HepG2 (cell line): ENCODE results near the gene NSUN6. TPM values are rescaled to one million over a fixed set of nuclear protein-coding genes. Genes with fewer than 3 reads are reported as not detected.

Experiments
- ATAC-seq: fragments of 200-7000 bp; cut with Tn5 transposase; 3 replicates; pipeline ENCODE4 v1.9.1; 2020; ENCODE audit warnings: mild to moderate bottlenecking, moderate library complexity
- BruUV-seq: library from RNA; stranded (reverse); fragments of 400-500 nt; replicated peaks from 2 replicates; lab custom pipeline; 2021; lab: Mats Ljungman, UMichigan
- CTCF ChIA-PET: fragments of 300-600 bp; formaldehyde crosslinking; extraction: SDS; loops from one replicate; lab custom pipeline; 2021; ENCODE audit warnings: low total read pairs, inconsistent platforms, low intra/inter-chr PET ratio; lab: Yijun Ruan, JAX
- POLR2A ChIA-PET: fragments of 350-600 bp; sonication (Branson Sonifier 250); formaldehyde crosslinking; loops from one replicate; lab custom pipeline; 2020; ENCODE audit warnings: antibody characterized with exemption, inconsistent platforms; lab: Yijun Ruan, JAX
- DNase-seq: peaks from one replicate; pipeline ENCODE4 v3.0.0-alpha.2; 2015; ENCODE audit warnings: low spot score
- FAIRE-seq: peaks from 3 replicates; lab custom pipeline; 2011; peaks lifted over from hg19 to GRCh38; lab: Jason Lieb, UNC
- H2AFZ ChIP-seq: one replicate; pipeline ENCODE4 v1.6.1; 2011; ENCODE audit warnings: low read length, inconsistent platforms
- H3K27ac ChIP-seq: fragments of 300-600 bp; 3 replicates; pipeline ENCODE4 v1.8.0; 2011; ENCODE audit warnings: mixed run types, mild to moderate bottlenecking, mixed read lengths, low read length, inconsistent platforms; ENCODE audit not compliant: insufficient read depth; ENCODE audit errors: extremely low read length
- H3K27me3 ChIP-seq, 2 experiments: fragments of 200-600 bp in 1 of 2; 2 replicates in 1 of 2; 3 replicates in 1 of 2; pipeline versions ENCODE4 v1.6.0 to v1.8.0; 2011; ENCODE audit warnings: low read length in 2 of 2, mild to moderate bottlenecking in 2 of 2, moderate library complexity in 2 of 2, inconsistent platforms in 1 of 2; ENCODE audit not compliant: insufficient read depth in 2 of 2, control insufficient read depth in 1 of 2
- H3K36me3 ChIP-seq, 2 experiments: fragments of 200-600 bp in 1 of 2; replicated peaks in 1 of 2; 2 replicates in 1 of 2; 3 replicates in 1 of 2; pipeline versions ENCODE4 v1.5.1 to v1.8.0; 2011; ENCODE audit warnings: low read length in 2 of 2, inconsistent platforms in 1 of 2; ENCODE audit not compliant: insufficient read depth in 2 of 2, control insufficient read depth in 1 of 2
- H3K4me1 ChIP-seq: 2 replicates; pipeline ENCODE4 v1.5.1; 2012; ENCODE audit warnings: low read length, inconsistent platforms; ENCODE audit not compliant: insufficient read depth
- H3K4me2 ChIP-seq: 2 replicates; pipeline ENCODE4 v1.6.0; 2011; ENCODE audit warnings: low read depth, low read length, inconsistent platforms
- H3K4me3 ChIP-seq, 3 experiments: fragments of 200-600 bp in 1 of 3; sonication (generic), shearing (Covaris generic) in 1 of 3; replicated peaks in 1 of 3; 2 replicates each; pipeline ENCODE4 v1.5.1; 2011 to 2016; ENCODE audit warnings: low read length in 3 of 3, inconsistent platforms in 2 of 3, low read depth in 2 of 3, mild to moderate bottlenecking in 2 of 3, control low read depth in 1 of 3, mixed read lengths in 1 of 3; ENCODE audit not compliant: insufficient read depth in 1 of 3
- H3K79me2 ChIP-seq: one replicate; pipeline ENCODE4 v1.6.1; 2011; ENCODE audit warnings: low read length, inconsistent platforms; ENCODE audit not compliant: insufficient read depth
- H3K9ac ChIP-seq: 2 replicates; pipeline ENCODE4 v1.6.0; 2011; ENCODE audit warnings: mild to moderate bottlenecking, low read depth, low read length, inconsistent platforms; ENCODE audit not compliant: insufficient read depth
- H3K9me3 ChIP-seq: 2 replicates; pipeline ENCODE4 v1.5.1; 2012; ENCODE audit warnings: mild to moderate bottlenecking, low read length
- H4K20me1 ChIP-seq: 2 replicates; pipeline ENCODE4 v1.6.0; 2011; ENCODE audit warnings: inconsistent platforms, mild to moderate bottlenecking, low read length, moderate library complexity; ENCODE audit not compliant: insufficient read depth
- ELF4 ChIP-seq: sonication (generic); formaldehyde crosslinking; IDR thresholded peaks from 2 replicates; pipeline ENCODE4 v1.5.0; 2020; ENCODE audit warnings: missing genetic modification reagents, mild to moderate bottlenecking, moderate library complexity, borderline replicate concordance
- HOXA9 ChIP-seq: sonication (generic); formaldehyde crosslinking; IDR thresholded peaks from 2 replicates; pipeline ENCODE4 v1.8.1; 2022; ENCODE audit warnings: missing genetic modification reagents, mild to moderate bottlenecking, moderate library complexity, borderline replicate concordance
- IRF2 ChIP-seq: IDR thresholded peaks from 2 replicates; pipeline ENCODE4 v1.6.1; 2018; ENCODE audit warnings: missing genetic modification reagents, missing compliant biosample characterization
- MED1 ChIP-seq: sonication (generic); formaldehyde crosslinking; IDR thresholded peaks from 2 replicates; pipeline ENCODE4 v1.4.0; 2020; ENCODE audit warnings: missing genetic modification reagents
- MED8 ChIP-seq: sonication (generic); formaldehyde crosslinking; IDR thresholded peaks from 2 replicates; pipeline ENCODE4 v1.8.1; 2023; ENCODE audit warnings: mild to moderate bottlenecking, missing genetic modification reagents; ENCODE audit not compliant: insufficient replicate concordance
- MTA3 ChIP-seq: sonication (generic); formaldehyde crosslinking; IDR thresholded peaks from 2 replicates; pipeline ENCODE4 v1.4.0; 2020; ENCODE audit warnings: missing genetic modification reagents
- NFYC ChIP-seq: IDR thresholded peaks from 2 replicates; pipeline ENCODE4 v1.6.1; 2016; ENCODE audit warnings: missing genetic modification reagents, missing compliant biosample characterization
- NR2F2 ChIP-seq: IDR thresholded peaks from 2 replicates; pipeline ENCODE4 v1.6.1; 2012; ENCODE audit warnings: low read depth, inconsistent platforms, borderline replicate concordance
- RBAK ChIP-seq: sonication (generic); formaldehyde crosslinking; IDR thresholded peaks from 2 replicates; pipeline ENCODE4 v1.5.1; 2020; ENCODE audit warnings: mild to moderate bottlenecking, missing genetic modification reagents
- SMYD3 ChIP-seq: sonication (generic); formaldehyde crosslinking; IDR thresholded peaks from 2 replicates; pipeline ENCODE4 v1.8.1; 2023; ENCODE audit warnings: mild to moderate bottlenecking, missing genetic modification reagents
- TP53 ChIP-seq: sonication (generic); formaldehyde crosslinking; conservative IDR thresholded peaks from 2 replicates; pipeline ENCODE4 v1.4.0; 2020; ENCODE audit warnings: missing genetic modification reagents
- ZNF263 ChIP-seq: sonication (generic); formaldehyde crosslinking; IDR thresholded peaks from 2 replicates; pipeline ENCODE4 v1.4.0; 2020; ENCODE audit warnings: missing genetic modification reagents
- ZNF30 ChIP-seq: sonication (generic); formaldehyde crosslinking; IDR thresholded peaks from 2 replicates; pipeline ENCODE4 v1.5.0; 2020; ENCODE audit warnings: mild to moderate bottlenecking, missing genetic modification reagents
- ZNF558 ChIP-seq: sonication (generic); formaldehyde crosslinking; IDR thresholded peaks from 2 replicates; pipeline ENCODE4 v1.9.0; 2022; ENCODE audit warnings: mild to moderate bottlenecking, missing genetic modification reagents, borderline replicate concordance
- WGBS: methylation state at CpG from one replicate; pipeline ENCODE4 v1.1.6; 2017; ENCODE audit warnings: low lambda C conversion rate; 5-methylcytosine and 5-hydroxymethylcytosine counted together
- in situ Hi-C: cut with HindIII; loops from 2 replicates; pipeline ENCODE4 v1.10.0; 2017; ENCODE audit warnings: low pct_unique_long_range_greater_than_20kb; ENCODE audit not compliant: extremely low pct_ligation_motif_present
- intact Hi-C: fragments of 100-400 bp; cut with micrococcal nuclease; formaldehyde crosslinking; loops from one replicate; pipeline ENCODE4 v1.10.0; 2022; ENCODE audit not compliant: unreplicated experiment
- polyA plus RNA-seq, 8 experiments: library from polyadenylated mRNA; depleted of rRNA in 3 of 8; stranded (reverse) in 7 of 8; unstranded in 1 of 8; fragments of >200 nt; fragmentation: Illumina TruSeq in 4 of 8; extraction: Trizol in 4 of 8; gene quantifications; 2 replicates each; pipeline versions ENCODE4 v1.2.1 to v1.2.3, GENCODE V29; 2011 to 2016; ENCODE audit warnings: low read depth in 4 of 8, missing spikeins in 1 of 8, mixed read lengths in 1 of 8; ENCODE audit not compliant: insufficient read depth in 1 of 8
- total RNA-seq, 5 experiments: library from RNA; depleted of rRNA; stranded (reverse); fragments of >200 nt; fragmentation: Illumina TruSeq; extraction: Trizol; gene quantifications; 2 replicates each; pipeline ENCODE4 v1.2.3, GENCODE V29; 2016; ENCODE audit warnings: low read depth in 1 of 5

The NSUN6 gene
- total and polyA plus RNA-seq, 2 of the 13 experiments (the other 11 are each of a cell fraction or from before 2014, with no cell fraction given), result 17.2 to 19.3 TPM

DNA sequence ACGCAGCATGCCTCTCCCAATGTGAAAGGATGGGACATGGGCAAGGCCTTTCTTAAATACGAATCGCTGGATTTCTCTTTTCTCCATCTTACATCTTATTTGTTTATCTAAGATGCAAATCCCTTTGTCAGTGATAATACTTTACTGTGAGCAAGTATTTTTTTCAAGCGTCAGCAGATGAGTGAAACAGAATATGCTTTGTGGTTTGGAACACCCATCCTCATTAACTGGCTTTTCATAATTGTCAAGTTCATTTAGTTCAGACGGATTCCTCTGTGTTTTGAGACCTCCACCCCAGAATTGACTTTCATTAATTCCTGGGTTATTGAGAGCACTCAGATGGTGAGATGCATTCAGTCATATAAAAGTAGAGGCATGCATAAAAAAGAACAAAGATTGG is 149.8 kb downstream of the NSUN6 start:
- Histone ChIP-seq H3K9me3 (no peaks in the 10 kb centered on the region), H3K4me2 (peak overlapping the region; percentile 44), H3K79me2 (no peaks in the 10 kb centered on the region), H3K27me3 (peaks cover 0 to 15% of the 10 kb centered on the region in 2 experiments; a peak in 4 of 5 replicates), H3K27ac (no peak overlapping the region), H2AFZ (no peak overlapping the region), H4K20me1 (no peaks in the 10 kb centered on the region), H3K9ac (no peak overlapping the region), H3K36me3 (no peaks in the 10 kb centered on the region), H3K4me3 (peak overlapping the region in 1 of 3 experiments; percentile 17; a peak in 1 of 6 replicates), H3K4me1 (no peaks in the 10 kb centered on the region)
- FAIRE-seq (no peak), ATAC-seq (no peak), DNase-seq (no peak)
- POLR2A ChIA-PET, result no interaction called here
- 37% methylated on average over 5 of the region's 5 CpGs for WGBS
- CTCF ChIA-PET, result no interaction called here
- intact Hi-C loops (no loop called here), in situ Hi-C loops (no loop called here)
- BruUV-seq, result no TSS peak
- TF ChIP-seq TP53 (CRISPR knock-in tag) (no peak), ZNF558 (CRISPR knock-in tag) (no peak)

- H3K4me3 ChIP-seq, result peak overlapping the region in 1 of 3 experiments; percentile 17; a peak in 1 of 6 replicates
- TF ChIP-seq HOXA9 (CRISPR knock-in tag) (no peak), MED8 (CRISPR knock-in tag) (no peak), ZNF30 (CRISPR knock-in tag) (no peak), SMYD3 (CRISPR knock-in tag) (no peak), NFYC (CRISPR knock-in tag) (no peak), RBAK (CRISPR knock-in tag) (no peak), MED1 (no peak), NR2F2 (no peak), ELF4 (CRISPR knock-in tag) (no peak), IRF2 (no peak), MTA3 (CRISPR knock-in tag) (no peak), ZNF263 (no peak)
- WGBS, result 2% methylated on average over 3 of the region's 3 CpGs
- H3K9ac ChIP-seq, result no peak overlapping the region
- H3K36me3 ChIP-seq, result no peaks in the 10 kb centered on the region
- no peak for FAIRE-seq
- CTCF ChIA-PET, result no interaction called here
- peaks cover 0 to 15% of the 10 kb centered on the region in 2 experiments; a peak in 4 of 5 replicates for H3K27me3 ChIP-seq
- H3K4me1 ChIP-seq, result no peaks in the 10 kb centered on the region
- no peaks in the 10 kb centered on the region for H3K9me3 ChIP-seq
- H3K27ac ChIP-seq, result no peak overlapping the region
- peak; percentile 54; the same call in 1 of the 3 replicates for ATAC-seq
- in situ Hi-C loops (no loop called here), intact Hi-C loops (no loop called here)
- no peaks in the 10 kb centered on the region for H3K79me2 ChIP-seq
- no peak overlapping the region for H2AFZ ChIP-seq
- DNase-seq, result no peak
- H3K4me2 ChIP-seq, result peak overlapping the region; percentile 44
- H4K20me1 ChIP-seq, result no peaks in the 10 kb centered on the region
- POLR2A ChIA-PET, result no interaction called here
- BruUV-seq, result no TSS peak
These were observed 150.2 kb downstream of the NSUN6 start for GRCh38 chr10:18501198-18501597.
